Hematopoietic multipotent progenitor cell treated with erythropoietin and hydrocortisone succinate and interleukin-3 and kit ligand, for 15 days (in vitro differentiated cells): ENCODE measurements around the gene IFNE.

Experiments used
- DNase-seq: peaks from one replicate; pipeline ENCODE4 v3.0.0-alpha.2; 2015; ENCODE audit warnings: low spot score

Gene IFNE

GRCh38 chr9:21482213-21482612 is at the start of gene IFNE:
IFNE (minus strand) TSS chr9:21482313; CDS start chr9:21481694, 619 bp downstream.
- no peak for DNase-seq

DNA sequence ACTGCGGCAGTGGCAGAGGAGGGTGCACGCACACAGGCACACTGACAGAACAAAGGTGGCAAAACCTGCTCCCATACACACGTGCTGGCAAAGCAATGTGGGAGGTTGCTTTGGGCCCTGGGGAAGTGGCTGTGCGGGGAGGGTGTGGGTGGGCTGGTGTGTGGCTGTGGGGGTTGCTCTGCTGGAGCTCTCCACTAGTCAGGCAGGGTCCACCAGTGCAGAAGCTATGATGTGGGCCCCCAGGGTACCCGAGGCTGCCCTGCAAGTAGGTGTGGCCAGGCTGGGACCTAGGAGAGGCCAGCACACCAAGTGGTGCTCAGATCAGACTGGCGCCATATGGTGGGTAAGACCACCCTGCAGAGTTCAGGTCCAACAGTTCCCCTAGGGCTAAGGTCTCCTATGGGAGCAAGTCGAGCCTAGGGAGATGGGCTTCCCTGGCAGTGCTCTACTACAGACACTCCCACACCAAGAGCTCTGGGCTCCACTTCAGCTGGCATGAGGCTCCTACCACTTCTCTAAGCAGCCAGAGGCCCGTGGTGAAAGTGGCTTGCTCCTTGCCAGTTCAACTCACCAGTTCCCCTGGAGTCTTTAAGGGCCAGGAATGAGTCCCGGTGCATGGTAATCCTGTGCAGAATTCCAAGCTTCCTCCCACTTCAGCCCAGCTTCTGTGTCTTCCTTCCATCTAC is 46.2 kb upstream of the IFNE start:
- DNase-seq: no peak

- no peak for DNase-seq
These were observed 45.5 kb upstream of the IFNE start for GRCh38 chr9:21527579-21527978.

- DNase-seq: no peak
These were observed 43.1 kb upstream of the IFNE start for GRCh38 chr9:21525174-21525573.

GRCh38 chr9:21524099-21524830 is 42.2 kb upstream of the IFNE start:
- DNase-seq: no peak

DNA sequence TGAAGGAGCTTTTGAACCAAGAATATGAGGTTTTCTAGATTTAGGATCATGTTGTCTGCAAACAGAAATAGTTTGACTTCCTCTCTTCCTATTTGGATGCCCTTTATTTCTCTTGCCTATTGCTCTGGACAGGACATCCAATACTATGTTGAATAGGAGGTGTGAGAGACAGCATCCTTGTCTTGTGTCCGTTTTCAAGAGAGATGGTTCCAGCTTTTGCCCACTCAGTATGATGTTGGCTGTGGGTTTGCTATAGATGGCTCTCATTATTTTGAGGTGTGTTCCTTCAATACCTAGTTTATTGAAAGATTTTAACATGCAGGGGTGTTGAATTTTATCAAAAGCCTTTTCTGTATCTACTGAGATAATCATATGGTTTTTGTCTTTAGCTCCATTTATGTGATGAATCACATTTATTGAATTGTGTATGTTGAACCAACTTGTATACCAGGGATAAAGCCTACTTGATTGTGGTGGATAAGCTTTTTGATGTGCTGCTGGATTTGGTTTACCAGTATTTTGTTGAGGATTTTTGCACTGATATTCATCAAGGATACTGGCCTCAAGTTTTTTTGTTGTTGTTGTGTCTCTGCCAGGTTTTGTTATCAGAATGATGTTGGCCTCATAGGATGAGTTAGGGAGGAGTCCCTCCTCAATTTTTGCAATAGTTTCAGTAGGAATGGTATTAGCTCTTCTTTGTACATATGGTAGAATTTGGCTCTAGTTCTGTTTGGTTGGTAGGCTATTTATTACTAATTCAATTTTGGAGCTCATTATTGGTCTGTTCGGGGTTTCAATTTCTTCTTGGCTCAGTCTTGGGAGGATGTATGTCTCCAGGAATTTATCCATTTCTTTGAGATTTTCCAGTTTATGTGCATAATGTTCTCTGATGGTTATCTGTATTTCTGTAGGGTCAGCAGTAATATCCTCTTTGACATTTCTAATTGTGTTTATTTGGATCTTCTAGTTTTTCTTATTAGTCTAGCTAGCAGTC is 41.2 kb upstream of the IFNE start:
- no peak for DNase-seq

GRCh38 chr9:21522348-21522747 is 40.2 kb upstream of the IFNE start:
- no peak for DNase-seq

- no peak for DNase-seq
These were observed 39.3 kb upstream of the IFNE start for GRCh38 chr9:21521448-21521847.

DNA sequence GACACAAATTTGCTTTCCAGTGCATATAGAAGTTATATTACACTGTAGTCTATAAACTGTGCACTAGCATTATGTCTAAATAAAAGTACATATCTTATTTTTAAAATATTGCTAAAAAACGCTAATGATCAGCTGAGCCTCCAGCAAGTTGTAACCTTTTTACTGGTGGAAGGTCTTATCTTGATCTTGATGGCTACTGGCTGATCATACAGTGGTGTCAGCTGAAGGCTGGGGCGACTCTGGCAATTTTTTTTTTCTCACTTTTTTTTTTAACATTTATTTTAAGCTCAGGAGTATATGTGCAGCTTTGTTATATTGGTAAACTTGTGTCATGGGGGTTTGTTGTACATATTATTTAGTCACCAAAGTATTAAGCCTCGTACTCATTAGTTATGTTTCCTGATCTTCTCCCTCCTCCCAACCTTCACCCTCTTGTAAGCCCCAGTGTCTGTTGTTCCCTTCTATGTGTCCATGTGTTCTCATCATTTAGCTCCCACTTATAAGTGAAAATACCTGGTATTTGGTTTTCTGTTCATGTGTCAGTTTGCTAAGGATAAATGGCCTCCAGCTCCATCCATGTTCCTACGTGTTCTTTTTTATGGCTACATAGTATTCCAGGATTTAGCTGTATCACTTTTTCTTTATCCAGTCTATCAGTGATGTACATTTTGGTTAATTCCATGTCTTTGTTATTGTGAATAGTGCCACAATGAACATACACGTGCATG is 38.6 kb upstream of the IFNE start:
- no peak for DNase-seq

DNA sequence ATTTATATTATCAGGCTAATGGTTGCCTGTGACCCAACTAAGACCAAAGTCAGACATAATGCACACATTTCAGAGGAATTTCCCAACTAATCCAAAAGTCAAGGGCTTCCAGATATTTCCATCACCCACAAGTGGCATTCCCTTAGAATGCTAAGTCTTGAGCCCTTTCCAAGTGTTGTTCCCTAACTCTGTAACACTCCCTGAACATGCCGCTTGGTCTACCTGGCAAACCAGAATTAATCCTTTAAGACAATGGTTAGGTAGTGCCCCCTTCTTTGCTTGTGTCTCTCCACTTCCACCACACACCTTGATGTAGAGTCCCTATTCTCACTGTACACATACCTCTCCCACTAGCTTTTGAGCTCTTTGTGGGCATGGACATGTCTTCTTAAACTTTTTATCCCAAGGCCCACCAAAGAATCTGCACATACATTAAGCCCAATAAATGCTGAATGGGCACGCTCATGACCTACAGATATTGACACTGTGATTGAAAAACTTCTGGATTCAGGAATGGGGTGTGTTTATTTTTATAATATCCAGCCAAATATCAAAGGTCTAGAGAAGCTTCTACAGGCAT is 37.8 kb upstream of the IFNE start:
- no peak for DNase-seq

DNA sequence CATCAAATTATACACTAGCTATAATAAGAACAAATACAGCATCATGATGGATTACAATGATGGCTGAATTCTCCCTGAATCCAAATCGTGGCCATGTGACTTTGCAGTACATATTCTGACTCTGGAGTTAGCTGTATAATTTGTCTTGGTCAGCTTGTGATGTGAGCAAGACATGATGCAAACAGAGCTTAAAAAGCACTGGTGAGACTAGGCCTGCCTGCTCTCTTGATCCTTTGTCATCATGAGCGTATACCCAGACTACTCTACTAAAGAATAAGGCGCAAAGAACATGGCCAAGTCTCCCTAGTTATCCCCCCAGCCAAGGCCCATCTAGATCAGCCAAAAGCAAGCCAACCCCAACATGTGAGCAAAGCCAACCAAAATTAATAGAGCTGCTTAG is 34.7 kb upstream of the IFNE start:
- DNase-seq: no peak

DNA sequence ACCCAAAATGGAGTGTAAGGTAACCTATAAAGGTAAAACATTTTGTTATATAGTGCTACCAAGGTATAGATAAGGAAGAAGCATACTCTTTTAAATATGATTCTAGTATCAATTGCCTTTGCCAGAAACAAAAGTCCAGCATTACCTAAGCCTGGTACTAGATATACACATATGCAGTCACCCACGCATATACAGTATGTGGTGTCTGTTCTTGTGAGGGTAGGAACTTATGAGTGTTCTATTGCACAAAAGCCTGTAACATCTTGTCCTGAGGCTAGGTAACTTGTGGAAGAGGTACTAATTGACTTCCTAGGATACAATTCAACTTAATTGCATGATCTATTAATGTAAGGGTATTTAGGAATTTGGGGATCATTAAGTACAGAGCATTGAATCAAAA is 31.3 kb upstream of the IFNE start:
- no peak for DNase-seq

GRCh38 chr9:21510806-21511205 is 28.7 kb upstream of the IFNE start:
- DNase-seq: no peak

DNA sequence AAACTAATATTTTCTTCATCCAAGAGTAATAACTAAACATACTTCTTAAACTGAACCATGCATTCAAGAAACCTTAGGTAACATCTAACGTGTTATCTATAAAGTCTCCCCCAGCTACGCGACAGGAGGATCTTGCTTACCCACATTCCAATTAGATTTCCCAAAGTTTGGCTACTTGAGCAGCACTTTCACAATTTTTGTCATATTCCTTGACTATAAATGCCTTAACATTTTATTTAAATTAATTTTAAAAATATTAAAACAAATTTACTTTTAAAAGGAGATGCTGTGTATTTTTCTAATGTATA is 25.3 kb upstream of the IFNE start:
- no peak for DNase-seq

GRCh38 chr9:21506626-21507482 is 24.7 kb upstream of the IFNE start:
- DNase-seq: no peak

- no peak for DNase-seq
These were observed 23.5 kb upstream of the IFNE start for GRCh38 chr9:21505425-21506179.

DNA sequence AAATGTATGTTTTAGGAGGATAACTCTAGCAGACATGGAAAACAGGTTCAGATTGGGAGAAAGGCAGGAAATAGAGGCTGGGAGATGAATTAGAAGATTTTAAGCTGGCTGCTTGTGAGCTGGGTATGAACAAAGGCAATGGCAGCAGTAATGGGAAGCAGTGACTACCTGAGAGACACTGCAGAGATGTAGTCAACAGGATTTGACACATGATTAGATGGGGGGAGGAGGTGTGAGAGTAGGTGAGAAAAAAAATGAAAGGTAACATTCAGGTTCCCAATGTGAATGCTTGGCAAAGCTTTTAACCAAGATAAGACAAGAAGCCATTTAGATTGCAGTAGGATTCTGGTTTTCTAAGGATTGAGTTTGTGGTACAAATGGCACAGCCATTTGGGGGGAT is 22.8 kb upstream of the IFNE start:
- no peak for DNase-seq

DNA sequence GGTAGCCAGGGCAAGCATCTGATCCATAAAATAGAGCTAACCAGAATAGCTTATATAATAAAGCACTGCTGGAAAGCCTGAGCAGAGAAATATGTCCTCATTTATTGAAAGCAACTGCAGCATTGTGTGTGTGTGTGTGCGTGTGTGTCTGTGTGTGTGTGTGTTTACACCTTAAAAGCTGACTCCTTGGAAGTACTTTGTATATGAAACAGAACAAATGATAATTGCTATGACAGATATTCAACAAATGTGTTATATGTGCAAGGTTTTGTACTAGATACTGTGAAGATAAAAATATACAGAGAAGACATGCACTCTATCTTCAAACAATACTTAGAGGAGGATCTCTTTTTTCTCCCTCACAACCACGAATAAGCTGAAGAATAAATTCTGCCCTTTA is 22.0 kb upstream of the IFNE start:
- no peak for DNase-seq

- no peak for DNase-seq
These were observed 20.5 kb upstream of the IFNE start for GRCh38 chr9:21502586-21502985.

DNA sequence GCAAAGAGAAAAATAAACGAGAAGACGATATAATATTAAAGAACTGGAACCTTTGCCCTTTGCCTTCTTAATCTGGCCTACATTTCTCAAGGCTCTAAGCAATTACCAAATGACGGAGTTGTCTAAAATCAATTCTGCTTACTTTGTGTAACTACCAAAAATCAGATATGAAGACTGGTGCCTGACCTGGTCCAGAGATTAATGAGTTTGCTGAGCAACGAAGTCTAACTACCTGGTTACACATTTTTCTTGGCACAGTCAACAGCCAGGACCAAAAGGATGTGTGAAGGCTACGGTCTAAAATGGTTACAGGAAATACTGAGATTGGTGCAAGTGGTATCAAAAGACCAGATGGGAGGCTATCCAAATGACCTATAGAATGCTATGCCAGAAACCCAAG is 17.8 kb upstream of the IFNE start:
- no peak for DNase-seq
